EH (cell line): ENCODE measurements around the gene TPCN2.

Experiments used
- DNase-seq: peaks from one replicate; pipeline ENCODE4 v3.0.0-alpha.2; 2015; ENCODE audit warnings: low read depth

Gene TPCN2

GRCh38 chr11:69167130-69167915 lies 118.6 kb downstream of the TPCN2 start:
- DNase-seq: no peak

GRCh38 chr11:69167916-69168691 lies 119.4 kb downstream of the TPCN2 start:
- peak; percentile 42 for DNase-seq

GRCh38 chr11:69169479-69169878 lies 120.7 kb downstream of the TPCN2 start:
- DNase-seq: no peak

- no peak for DNase-seq
Observed at GRCh38 chr11:69170704-69171103, 122.0 kb downstream of the TPCN2 start.

GRCh38 chr11:69171476-69172240 lies 122.9 kb downstream of the TPCN2 start:
- no peak for DNase-seq

- peak; percentile 41 for DNase-seq
Observed at GRCh38 chr11:69172674-69173073, 123.9 kb downstream of the TPCN2 start.

GRCh38 chr11:69173331-69173730 lies 124.6 kb downstream of the TPCN2 start:
- peak; percentile 16 for DNase-seq

GRCh38 chr11:69173925-69174581 lies 125.3 kb downstream of the TPCN2 start:
- peak; percentile 58 for DNase-seq

- DNase-seq: no peak
Observed at GRCh38 chr11:69174841-69175240, 126.1 kb downstream of the TPCN2 start.

- no peak for DNase-seq
Observed at GRCh38 chr11:69178819-69179482, 130.2 kb downstream of the TPCN2 start.

- DNase-seq: no peak
Observed at GRCh38 chr11:69180226-69180625, 131.5 kb downstream of the TPCN2 start.

- no peak for DNase-seq
Observed at GRCh38 chr11:69180726-69181125, 132.0 kb downstream of the TPCN2 start.

GRCh38 chr11:69183613-69184012 lies 134.9 kb downstream of the TPCN2 start:
- DNase-seq: no peak
